Sigmoid colon (tissue), 4 donors: ENCODE measurements around the gene C7.

Experiments used
- CTCF ChIP-seq, 4 experiments: fragments of 450-650 bp in 3 of 4; fragments of 200-600 bp in 1 of 4; IDR thresholded peaks; one replicate each; pipeline ENCODE4 v1.5.1; 2016 to 2019; ENCODE audit warnings: antibody characterized with exemption in 4 of 4, mild to moderate bottlenecking in 3 of 4, moderate library complexity in 2 of 4
- EP300 ChIP-seq, 4 donors: sonication (generic); formaldehyde crosslinking; IDR thresholded peaks; one replicate each; pipeline ENCODE4 v1.6.1; 2017; ENCODE audit warnings: antibody characterized with exemption in 4 of 4
- POLR2A ChIP-seq, 2 donors: fragments of 450-650 bp; IDR thresholded peaks; one replicate each; pipeline ENCODE4 v1.6.1; 2016; ENCODE audit warnings: antibody characterized with exemption in 2 of 2, mild to moderate bottlenecking in 2 of 2, moderate library complexity in 2 of 2
- POLR2AphosphoS5 ChIP-seq, 4 donors: sonication (generic); formaldehyde crosslinking; IDR thresholded peaks; one replicate each; pipeline ENCODE4 v1.6.1; 2017; ENCODE audit warnings: antibody characterized with exemption in 4 of 4

DNA sequence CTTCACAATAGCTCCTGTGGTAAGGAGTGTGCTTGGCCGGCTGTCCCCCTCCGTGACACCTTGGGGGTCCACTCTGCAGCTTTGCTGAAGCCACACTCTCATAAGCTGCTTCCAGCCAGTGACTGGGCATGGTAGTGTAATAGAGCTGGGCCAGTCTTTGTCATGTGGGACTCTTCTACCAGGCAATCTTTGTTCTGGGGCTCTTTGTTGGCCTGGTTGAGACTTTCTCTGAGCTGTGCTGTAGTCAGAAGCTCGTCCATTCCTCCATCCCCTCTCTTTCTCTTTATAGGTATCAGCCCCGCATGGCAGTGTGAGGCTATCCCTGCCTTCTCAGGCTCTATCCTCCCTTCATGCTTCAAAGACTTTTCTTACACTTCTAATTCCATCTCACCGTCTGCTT is 42.5 kb upstream of the C7 start:
- no peak for TF ChIP-seq CTCF (IDR thresholded peaks at IDR 0.05)
- no peak for TF ChIP-seq POLR2A (IDR thresholded peaks at IDR 0.05)
- TF ChIP-seq EP300 (IDR thresholded peaks at IDR 0.05) = no peak
- TF ChIP-seq POLR2AphosphoS5 (IDR thresholded peaks at IDR 0.05) = no peak
